ENCODE data around the gene C9orf85. TPM values are rescaled to one million over a fixed set of nuclear protein-coding genes. Genes with fewer than 3 reads are reported as not detected.
"Not testable (repeated sequence)": the region's sequence is repeated elsewhere in the genome, so short reads cannot be mapped to it uniquely, and the experiment has no call there.

Gene C9orf85
- polyA plus RNA-seq, 2 of the 4 experiments (the other 2 are of a cell fraction), result 15.9 to 24.6 TPM

- H3K27ac ChIP-seq, result no peak overlapping the region
- no peak for ATAC-seq
- DNase-seq (ENCODE audit: low read depth in 1 of 2, low spot score in 1 of 2), result no peak
These were observed 30.6 kb downstream of the C9orf85 start for GRCh38 chr9:71941998-71942567.

GRCh38 chr9:71944754-71945375 is 33.4 kb downstream of the C9orf85 start:
- Histone ChIP-seq H3K9me3 (no peaks in the 10 kb centered on the region), H3K4me2 (no peak overlapping the region), H3K4me1 (peaks cover 7% of the 10 kb centered on the region; the same call in 1 of the 3 replicates), H3K4me3 (no peak overlapping the region), H3K27ac (no peak overlapping the region)
- ATAC-seq (no peak), DNase-seq (ENCODE audit: low read depth in 1 of 2, low spot score in 1 of 2) (no peak), FAIRE-seq (peak; percentile 7)
- WGBS (ENCODE audit: missing lambda C conversion rate), result 49% methylated on average over 2 of the region's 2 CpGs
- TF ChIP-seq PHF8 (IDR thresholded peaks at IDR 0.05; ENCODE audit: borderline replicate concordance, low read depth) (no peak), EHF (CRISPR knock-in tag; IDR thresholded peaks at IDR 0.05) (no peak), HDAC2 (IDR thresholded peaks at IDR 0.05) (no peak), RFX5 (IDR thresholded peaks at IDR 0.05) (no peak), KDM1A (IDR thresholded peaks at IDR 0.05; ENCODE audit: low read depth) (no peak), ESRRA (IDR thresholded peaks at IDR 0.05; ENCODE audit: borderline replicate concordance, low read length) (no peak), TP53 (CRISPR knock-in tag; IDR thresholded peaks at IDR 0.05) (no peak), POLR2A (IDR thresholded peaks at IDR 0.05; ENCODE audit: low read length) (no peak), HOXB5 (CRISPR knock-in tag; IDR thresholded peaks at IDR 0.05) (no peak), JUN (IDR thresholded peaks at IDR 0.05) (no peak), ZNF302 (CRISPR knock-in tag; IDR thresholded peaks at IDR 0.05) (no peak), CBX8 (IDR thresholded peaks at IDR 0.05) (no peak)
- POLR2A ChIA-PET, result no interaction called here
- CTCF ChIA-PET, result interaction anchor here (0.7 kb wide), 1 partner anchor 15 kb away, joined by 3 read pairs; no protein-coding TSS in a partner anchor

More at GRCh38 chr9:71941998-71942567, 30.6 kb downstream of the C9orf85 start:
- Histone ChIP-seq H3K4me1 (peaks cover 7% of the 10 kb centered on the region; the same call in 1 of the 3 replicates), H3K4me3 (no peak overlapping the region), H3K4me2 (no peak overlapping the region), H3K9me3 (no peaks in the 10 kb centered on the region)
- TF ChIP-seq CEBPB (IDR thresholded peaks at IDR 0.05) (no peak), NFE2L2 (conservative IDR thresholded peaks at IDR 0.05; ENCODE audit: low read length) (no peak), PHF8 (IDR thresholded peaks at IDR 0.05; ENCODE audit: borderline replicate concordance, low read depth) (no peak), TFCP2L1 (CRISPR knock-in tag; IDR thresholded peaks at IDR 0.05) (no peak), CBX2 (IDR thresholded peaks at IDR 0.05; ENCODE audit: borderline replicate concordance, low read depth) (no peak)
- no peak for FAIRE-seq
- ChIA-PET CTCF (no interaction called here), POLR2A (no interaction called here)
- 100% methylated on average over 2 of the region's 2 CpGs for WGBS (ENCODE audit: missing lambda C conversion rate)

DNA sequence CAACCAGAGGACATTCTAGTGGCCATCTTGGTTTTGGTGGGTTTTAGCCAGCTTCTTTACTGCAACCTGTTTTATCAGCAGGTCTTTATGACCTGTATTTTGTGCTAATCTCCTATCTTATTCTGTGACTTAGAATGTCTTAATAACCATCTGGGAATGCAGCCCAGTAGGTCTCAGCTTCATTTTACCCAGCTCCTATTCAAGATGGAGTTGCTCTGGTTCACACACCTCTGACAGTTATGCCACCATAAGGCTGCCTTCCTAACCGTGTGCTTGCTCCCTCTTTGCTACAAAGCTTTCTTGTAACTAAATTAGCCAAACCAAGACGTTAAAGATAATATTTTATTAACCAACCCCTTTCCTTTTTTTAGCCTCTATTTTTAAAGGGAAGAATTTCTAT is 43.2 kb downstream of the C9orf85 start:
- FAIRE-seq; POLR2A ChIA-PET; H3K27ac ChIP-seq; ATAC-seq; H3K9me3 ChIP-seq; H3K4me3 ChIP-seq; DNase-seq (ENCODE audit: low read depth in 1 of 2, low spot score in 1 of 2); H3K4me1 ChIP-seq; H3K4me2 ChIP-seq: not testable (repeated sequence)
- 73% methylated on average over 2 of the region's 2 CpGs for WGBS (ENCODE audit: missing lambda C conversion rate)
- CTCF ChIA-PET, result interaction anchor here (0.6 to 1.5 kb wide), 3 partner anchors 148 to 1506 kb away, joined by 3 to 4 read pairs (median 4); no protein-coding TSS in a partner anchor

DNA sequence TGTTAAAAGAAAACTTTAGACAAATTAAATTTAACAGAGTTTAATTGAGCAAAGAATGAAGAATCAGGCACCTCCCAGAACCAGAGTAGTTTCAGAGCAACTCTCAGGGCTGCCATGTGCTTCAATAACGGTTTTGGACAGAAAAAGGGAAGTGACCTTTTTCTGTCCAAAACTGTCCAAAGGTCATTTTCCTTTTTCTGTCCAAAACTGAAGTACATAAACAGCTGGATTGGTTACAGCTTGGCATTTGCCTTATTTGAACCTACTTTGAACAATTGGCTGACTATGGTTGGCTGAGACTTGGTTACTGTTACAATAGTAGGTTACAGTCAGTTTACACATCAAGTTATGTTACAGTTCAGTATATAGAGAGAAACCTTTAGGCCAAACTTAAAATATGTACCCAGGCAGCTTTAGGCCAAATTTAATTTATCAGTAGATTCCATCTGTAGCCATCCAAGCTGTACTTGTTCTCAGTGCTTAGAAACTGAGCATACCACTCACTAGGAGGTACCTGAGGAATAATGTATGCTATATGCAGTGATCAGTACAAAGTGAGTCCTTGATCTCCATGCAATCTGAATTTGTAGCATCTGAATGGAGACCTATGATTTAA is 44.0 kb downstream of the C9orf85 start:
- TF ChIP-seq CEBPB (IDR thresholded peaks at IDR 0.05) (no peak), HMGXB4 (CRISPR knock-in tag; IDR thresholded peaks at IDR 0.05; ENCODE audit: borderline replicate concordance) (no peak), RARB (CRISPR knock-in tag; IDR thresholded peaks at IDR 0.05) (no peak), MAFK (IDR thresholded peaks at IDR 0.05; ENCODE audit: partially characterized antibody) (no peak), KDM1A (IDR thresholded peaks at IDR 0.05; ENCODE audit: low read depth) (no peak), HEYL (CRISPR knock-in tag; IDR thresholded peaks at IDR 0.05) (no peak), TFCP2L1 (CRISPR knock-in tag; IDR thresholded peaks at IDR 0.05) (no peak), CTCF (IDR thresholded peaks at IDR 0.05) (no peak), RAD21 (conservative IDR thresholded peaks at IDR 0.05 in 1 of 2, IDR thresholded peaks at IDR 0.05 in 1 of 2) (no peak)
- TF ChIP-seq, protein P1, sequence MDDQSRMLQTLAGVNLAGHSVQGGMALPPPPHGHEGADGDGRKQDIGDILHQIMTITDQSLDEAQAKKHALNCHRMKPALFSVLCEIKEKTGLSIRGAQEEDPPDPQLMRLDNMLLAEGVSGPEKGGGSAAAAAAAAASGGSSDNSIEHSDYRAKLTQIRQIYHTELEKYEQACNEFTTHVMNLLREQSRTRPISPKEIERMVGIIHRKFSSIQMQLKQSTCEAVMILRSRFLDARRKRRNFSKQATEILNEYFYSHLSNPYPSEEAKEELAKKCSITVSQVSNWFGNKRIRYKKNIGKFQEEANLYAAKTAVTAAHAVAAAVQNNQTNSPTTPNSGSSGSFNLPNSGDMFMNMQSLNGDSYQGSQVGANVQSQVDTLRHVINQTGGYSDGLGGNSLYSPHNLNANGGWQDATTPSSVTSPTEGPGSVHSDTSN (IDR thresholded peaks at IDR 0.05), result no peak
- TF ChIP-seq, protein P2, sequence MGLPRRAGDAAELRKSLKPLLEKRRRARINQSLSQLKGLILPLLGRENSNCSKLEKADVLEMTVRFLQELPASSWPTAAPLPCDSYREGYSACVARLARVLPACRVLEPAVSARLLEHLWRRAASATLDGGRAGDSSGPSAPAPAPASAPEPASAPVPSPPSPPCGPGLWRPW (IDR thresholded peaks at IDR 0.05), result no peak
- DNase-seq (ENCODE audit: low read depth in 1 of 2, low spot score in 1 of 2), result no peak
- H3K4me3 ChIP-seq, result no peak overlapping the region
- no peak for ATAC-seq
- H3K4me1 ChIP-seq, result no peaks in the 10 kb centered on the region
- ChIA-PET CTCF (interaction anchor here (1.5 kb wide), 1 partner anchor 148 kb away, joined by 4 read pairs; no protein-coding TSS in a partner anchor), POLR2A (no interaction called here)
- no peaks in the 10 kb centered on the region for H3K9me3 ChIP-seq
- WGBS (ENCODE audit: missing lambda C conversion rate), result 65% methylated on average over 1 of the region's 1 CpG
- no peak overlapping the region for H3K27ac ChIP-seq
- no peak for FAIRE-seq
- H3K4me2 ChIP-seq, result no peak overlapping the region
